Keratinocyte (primary cell): ENCODE measurements around the gene APOB.

Experiments
- EZH2 ChIP-seq: IDR thresholded peaks from one replicate; pipeline ENCODE4 v1.6.1; 2012; ENCODE audit warnings: inconsistent platforms, mild to moderate bottlenecking, low read length, moderate library complexity
- TF ChIP-seq, protein P1 (sequence below), 3 experiments: IDR thresholded peaks in 1 of 3; conservative IDR thresholded peaks in 1 of 3; optimal IDR thresholded peaks in 1 of 3; 2 replicates in 2 of 3; 3 replicates in 1 of 3; pipeline versions ENCODE3 to v1.5.1; 2011; ENCODE audit warnings: low read length in 3 of 3, mild to moderate bottlenecking in 3 of 3, moderate library complexity in 2 of 3, control low read depth in 1 of 3, inconsistent platforms in 1 of 3; ENCODE audit not compliant: insufficient read depth in 2 of 3; ENCODE audit errors: extremely low read depth in 1 of 3

DNA sequence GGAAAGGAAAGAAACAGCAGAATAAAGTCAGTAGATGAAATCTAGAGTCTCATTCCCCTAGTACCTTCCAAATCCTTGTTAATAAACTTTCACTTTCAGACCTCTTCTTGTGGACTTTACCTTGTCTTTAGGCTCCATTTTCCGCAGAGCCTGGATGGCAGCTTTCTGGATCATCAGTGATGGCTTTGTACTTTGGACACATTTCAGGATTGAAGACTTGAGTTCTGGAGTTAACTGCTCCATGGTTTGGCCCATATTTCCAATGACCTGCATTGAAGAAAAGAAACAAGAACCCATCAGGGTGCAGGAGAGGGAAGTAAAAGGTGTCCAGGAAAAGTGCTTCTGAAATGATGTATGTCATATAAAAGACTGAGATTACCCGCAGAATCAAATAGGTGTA lies 14.4 kb downstream of the APOB start:
- TF ChIP-seq, protein P1, sequence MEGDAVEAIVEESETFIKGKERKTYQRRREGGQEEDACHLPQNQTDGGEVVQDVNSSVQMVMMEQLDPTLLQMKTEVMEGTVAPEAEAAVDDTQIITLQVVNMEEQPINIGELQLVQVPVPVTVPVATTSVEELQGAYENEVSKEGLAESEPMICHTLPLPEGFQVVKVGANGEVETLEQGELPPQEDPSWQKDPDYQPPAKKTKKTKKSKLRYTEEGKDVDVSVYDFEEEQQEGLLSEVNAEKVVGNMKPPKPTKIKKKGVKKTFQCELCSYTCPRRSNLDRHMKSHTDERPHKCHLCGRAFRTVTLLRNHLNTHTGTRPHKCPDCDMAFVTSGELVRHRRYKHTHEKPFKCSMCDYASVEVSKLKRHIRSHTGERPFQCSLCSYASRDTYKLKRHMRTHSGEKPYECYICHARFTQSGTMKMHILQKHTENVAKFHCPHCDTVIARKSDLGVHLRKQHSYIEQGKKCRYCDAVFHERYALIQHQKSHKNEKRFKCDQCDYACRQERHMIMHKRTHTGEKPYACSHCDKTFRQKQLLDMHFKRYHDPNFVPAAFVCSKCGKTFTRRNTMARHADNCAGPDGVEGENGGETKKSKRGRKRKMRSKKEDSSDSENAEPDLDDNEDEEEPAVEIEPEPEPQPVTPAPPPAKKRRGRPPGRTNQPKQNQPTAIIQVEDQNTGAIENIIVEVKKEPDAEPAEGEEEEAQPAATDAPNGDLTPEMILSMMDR (optimal IDR thresholded peaks at IDR 0.05 in 1 of 3, IDR thresholded peaks at IDR 0.05 in 1 of 3, conservative IDR thresholded peaks at IDR 0.05 in 1 of 3; ENCODE audit: extremely low read depth in 1 of 3, insufficient read depth in 2 of 3, low read length in 3 of 3): no peak
- TF ChIP-seq EZH2: no peak
